SK-N-MC (cell line): ENCODE measurements around the gene CD300E.
"Not testable (repeated sequence)": the region's sequence is repeated elsewhere in the genome, so short reads cannot be mapped to it uniquely, and the experiment has no call there.

Experiments used
- DNase-seq: peaks from one replicate; pipeline ENCODE4 v3.0.0-alpha.2; 2011; ENCODE audit warnings: low read depth, low spot score
- H3K27ac ChIP-seq: fragments of 200-600 bp; sonication (generic); 2 replicates; pipeline ENCODE4 v1.5.1; 2016; ENCODE audit warnings: mixed run types
- H3K36me3 ChIP-seq: fragments of 200-600 bp; sonication (generic); 2 replicates; pipeline ENCODE4 v1.6.1; 2017; ENCODE audit warnings: antibody characterized with exemption, low read length, mixed read lengths; ENCODE audit not compliant: insufficient read depth
- H3K4me3 ChIP-seq: fragments of 200-600 bp; sonication (generic); 2 replicates; pipeline ENCODE4 v1.5.1; 2016
- H3K9ac ChIP-seq: fragments of 200-600 bp; sonication (generic); 2 replicates; pipeline ENCODE4 v1.8.0; 2017; ENCODE audit warnings: mixed run types, mixed read lengths; ENCODE audit not compliant: insufficient read length
- H3K9me3 ChIP-seq: fragments of 200-600 bp; sonication (generic); 2 replicates; pipeline ENCODE4 v1.6.1; 2017; ENCODE audit warnings: low read depth, mild to moderate bottlenecking, antibody characterized with exemption, low read length, moderate library complexity, mixed read lengths
- EZH2 ChIP-seq: fragments of 200-600 bp; sonication (generic); IDR thresholded peaks from one replicate; pipeline ENCODE4 v1.6.1; 2017; ENCODE audit warnings: antibody characterized with exemption
- FOXP2 ChIP-seq: optimal IDR thresholded peaks from 2 replicates; pipeline ENCODE3; 2011; ENCODE audit warnings: mild to moderate bottlenecking, moderate library complexity; ENCODE audit not compliant: insufficient read depth; ENCODE audit errors: extremely low read length, control extremely low read depth
- POLR2AphosphoS5 ChIP-seq: IDR thresholded peaks from 2 replicates; pipeline ENCODE4 v1.6.1; 2012; ENCODE audit warnings: mild to moderate bottlenecking, low read depth, low read length, borderline replicate concordance

CD300E gene

DNA sequence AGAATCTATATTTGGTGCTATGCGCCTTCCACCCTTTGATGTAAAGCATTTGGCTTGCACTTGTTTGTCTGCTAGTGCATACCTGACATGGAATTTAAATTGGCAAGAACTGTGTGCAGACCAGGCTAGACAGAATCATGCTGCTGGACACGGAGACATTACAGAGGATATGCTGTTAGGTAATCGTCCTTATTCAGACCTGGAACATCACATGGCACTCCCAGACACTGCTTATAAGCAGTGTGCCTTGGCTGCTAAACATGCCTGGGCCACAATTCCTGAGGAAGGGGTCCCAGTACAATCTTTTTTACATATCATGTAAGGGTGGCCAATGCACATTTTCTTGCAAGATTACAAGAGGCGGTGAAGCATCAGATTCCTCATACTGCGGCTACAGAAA, 37.8 kb downstream of the CD300E start:
- Histone ChIP-seq H3K36me3 (no peaks in the 10 kb centered on the region), H3K9ac (no peak overlapping the region), H3K9me3 (no peaks in the 10 kb centered on the region), H3K4me3 (no peak overlapping the region), H3K27ac (no peak overlapping the region)
- no peak for TF ChIP-seq POLR2AphosphoS5
- TF ChIP-seq FOXP2 = no peak
- TF ChIP-seq EZH2 = no peak
- no peak for DNase-seq

DNA sequence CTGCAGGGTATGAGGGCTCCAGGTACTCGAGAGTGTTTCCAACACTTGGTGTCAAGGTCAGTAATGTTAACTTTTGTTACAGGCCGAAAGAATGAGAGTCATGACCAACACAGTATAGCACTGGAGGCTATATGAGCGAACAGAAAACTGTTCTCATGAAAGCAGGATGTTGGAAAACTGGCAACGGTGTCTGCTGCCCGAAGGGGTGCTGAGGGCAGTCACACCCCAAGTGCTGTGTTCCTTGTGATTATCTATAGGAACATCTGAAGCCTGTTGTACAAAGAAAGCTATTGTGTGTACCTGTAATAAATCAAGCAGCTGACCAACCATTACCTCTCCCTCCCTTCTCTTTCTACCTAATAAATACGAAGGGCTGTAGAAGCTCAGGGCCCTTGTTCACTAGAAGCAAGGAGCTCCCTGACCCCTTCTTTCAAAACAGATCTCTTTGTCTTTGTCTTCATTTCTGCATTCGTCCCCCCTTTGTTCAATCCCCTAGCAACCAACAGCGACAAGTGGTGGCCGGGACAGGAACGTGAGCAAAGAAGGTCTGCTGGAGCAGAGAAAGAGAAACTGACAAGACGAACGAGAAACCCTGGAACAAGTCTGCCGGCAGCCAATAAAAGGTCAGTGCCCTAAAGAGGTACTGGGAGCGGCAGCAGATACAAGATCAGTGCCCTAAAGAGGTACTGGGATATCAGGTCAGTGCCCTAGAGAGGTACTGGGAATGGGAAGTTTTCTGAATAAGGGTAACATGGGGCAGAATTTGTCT, 39.1 kb downstream of the CD300E start:
- TF ChIP-seq EZH2 = no peak
- no peak for TF ChIP-seq FOXP2
- no peak for TF ChIP-seq POLR2AphosphoS5
- Histone ChIP-seq H3K27ac (no peak overlapping the region), H3K4me3 (no peak overlapping the region), H3K9ac (no peak overlapping the region), H3K36me3 (no peaks in the 10 kb centered on the region), H3K9me3 (no peaks in the 10 kb centered on the region)
- DNase-seq = no peak

DNA sequence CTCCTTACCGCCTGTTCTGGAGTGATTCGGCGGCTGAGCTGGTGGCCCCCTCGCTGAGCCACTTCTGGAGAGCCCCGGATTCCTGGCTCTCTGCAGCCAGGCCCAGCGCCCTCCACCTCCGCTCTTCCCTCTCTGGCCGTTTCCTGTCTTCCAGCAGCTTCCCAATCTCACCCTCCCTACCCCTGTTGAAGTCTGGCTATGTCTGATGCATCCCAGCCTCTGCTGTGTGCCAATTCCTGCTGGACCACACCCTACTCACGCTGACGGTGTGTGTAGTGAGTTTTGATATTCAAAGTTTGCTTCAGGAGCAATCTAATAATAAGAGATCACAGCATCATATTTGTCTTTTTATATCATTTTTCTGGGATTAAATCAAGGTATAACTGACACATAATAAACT, 40.9 kb downstream of the CD300E start:
- H3K9me3 ChIP-seq = no peaks in the 10 kb centered on the region
- TF ChIP-seq FOXP2 = no peak
- TF ChIP-seq POLR2AphosphoS5 = no peak
- no peak for TF ChIP-seq EZH2
- no peak for DNase-seq
- H3K36me3 ChIP-seq = no peaks in the 10 kb centered on the region
- H3K27ac ChIP-seq = no peak overlapping the region
- H3K4me3 ChIP-seq = no peak overlapping the region
- no peak overlapping the region for H3K9ac ChIP-seq

DNA sequence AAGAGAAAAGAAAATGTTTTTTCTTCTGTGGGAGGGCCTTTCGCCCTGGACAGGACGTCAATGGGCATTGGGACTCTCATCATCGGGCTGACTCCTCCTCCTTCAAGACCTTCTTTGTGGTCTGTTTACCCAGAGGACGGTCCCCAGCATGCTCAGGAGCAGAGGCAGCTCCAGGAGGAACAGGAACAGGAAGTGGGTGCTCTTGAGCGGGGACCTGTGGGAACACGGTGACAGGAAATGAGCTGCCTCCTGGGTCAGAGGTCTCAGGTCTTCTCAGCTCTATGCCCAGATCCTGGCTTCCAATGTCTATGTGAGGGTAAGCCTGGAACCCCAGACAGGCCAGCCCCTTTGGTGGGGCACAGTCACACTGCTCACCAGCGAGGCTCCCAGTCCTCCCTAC, 43.6 kb downstream of the CD300E start:
- Histone ChIP-seq H3K9me3 (no peaks in the 10 kb centered on the region), H3K4me3 (no peak overlapping the region), H3K36me3 (no peaks in the 10 kb centered on the region), H3K9ac (no peak overlapping the region), H3K27ac (no peak overlapping the region)
- DNase-seq = no peak
- TF ChIP-seq EZH2 (no peak), FOXP2 (no peak), POLR2AphosphoS5 (no peak)

DNA sequence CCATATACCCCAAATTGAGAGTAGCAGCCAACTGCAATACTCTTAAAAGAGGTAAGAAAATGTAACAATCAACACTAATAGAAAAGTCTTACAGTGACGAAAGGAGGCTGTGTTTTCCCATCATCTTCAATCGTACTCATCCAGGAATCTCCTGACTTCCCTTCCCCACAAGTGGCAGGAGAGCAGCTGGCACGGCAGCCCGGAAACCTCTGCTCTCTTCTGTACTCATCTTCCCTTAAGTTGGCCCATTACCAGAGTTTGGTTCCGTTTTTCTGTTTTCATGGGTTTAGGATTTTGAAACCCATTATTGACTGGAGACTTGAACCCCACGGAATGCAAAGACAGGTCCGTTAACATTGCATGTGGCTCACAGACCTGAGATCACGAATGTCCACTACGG, 44.6 kb downstream of the CD300E start:
- no peak overlapping the region for H3K4me3 ChIP-seq
- no peak overlapping the region for H3K9ac ChIP-seq
- no peak overlapping the region for H3K27ac ChIP-seq
- TF ChIP-seq POLR2AphosphoS5 (no peak), EZH2 (no peak), FOXP2 (no peak)
- H3K36me3 ChIP-seq = no peaks in the 10 kb centered on the region
- no peaks in the 10 kb centered on the region for H3K9me3 ChIP-seq
- no peak for DNase-seq

DNA sequence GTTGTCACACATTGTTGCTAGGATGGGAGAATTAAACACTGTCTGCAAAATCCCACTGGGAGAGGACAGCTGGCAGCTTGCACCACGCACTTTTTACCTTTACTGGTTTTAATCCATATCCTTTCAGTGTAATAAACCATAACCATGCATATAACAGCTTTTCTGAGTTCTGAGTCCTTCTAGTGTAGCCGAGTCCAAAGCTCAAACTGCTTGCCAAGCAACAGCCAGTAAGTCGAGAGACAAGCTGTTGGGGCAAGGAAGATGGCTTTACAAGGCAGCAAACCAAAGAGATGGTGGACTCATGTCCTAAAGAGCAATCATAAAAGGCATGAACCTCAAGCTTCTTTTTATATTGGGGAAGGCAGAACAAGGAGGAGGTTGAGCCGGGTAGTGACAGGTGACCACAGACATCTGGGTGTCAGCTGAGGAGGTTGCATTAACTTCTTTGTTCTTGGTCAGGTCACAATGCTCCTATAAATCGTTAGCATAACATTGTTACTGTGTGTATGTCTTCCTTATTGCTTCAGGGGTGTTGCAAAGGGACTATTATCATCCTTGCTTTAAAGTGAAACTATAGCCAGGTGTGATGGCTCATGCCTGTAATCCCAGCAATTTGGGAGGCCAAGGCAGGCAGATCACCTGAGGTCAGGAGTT, 48.9 kb downstream of the CD300E start:
- no peak overlapping the region for H3K27ac ChIP-seq
- no peak overlapping the region for H3K9ac ChIP-seq
- TF ChIP-seq POLR2AphosphoS5 = no peak
- no peak for TF ChIP-seq EZH2
- TF ChIP-seq FOXP2 = no peak
- H3K36me3 ChIP-seq = no peaks in the 10 kb centered on the region
- no peak overlapping the region for H3K4me3 ChIP-seq
- DNase-seq = no peak
- H3K9me3 ChIP-seq = no peaks in the 10 kb centered on the region

DNA sequence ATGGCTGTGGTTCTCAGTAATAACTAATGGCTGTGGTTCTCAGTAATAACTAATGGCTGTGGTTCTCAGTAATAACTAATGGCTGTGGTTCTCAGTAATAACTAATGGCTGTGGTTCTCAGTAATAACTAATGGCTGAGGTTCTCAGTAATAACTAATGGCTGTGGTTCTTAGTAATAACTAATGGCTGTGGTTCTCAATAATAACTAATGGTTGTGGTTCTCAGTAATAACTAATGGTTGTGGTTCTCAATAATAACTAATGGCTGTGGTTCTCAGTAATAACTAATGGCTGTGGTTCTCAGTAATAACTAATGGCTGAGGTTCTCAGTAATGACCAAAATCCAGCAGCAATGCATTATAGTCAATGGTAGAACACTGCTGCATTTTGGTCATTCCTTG, 49.9 kb downstream of the CD300E start:
- H3K27ac ChIP-seq, H3K36me3 ChIP-seq, H3K9me3 ChIP-seq, H3K9ac ChIP-seq, DNase-seq, H3K4me3 ChIP-seq: not testable (repeated sequence)

DNA sequence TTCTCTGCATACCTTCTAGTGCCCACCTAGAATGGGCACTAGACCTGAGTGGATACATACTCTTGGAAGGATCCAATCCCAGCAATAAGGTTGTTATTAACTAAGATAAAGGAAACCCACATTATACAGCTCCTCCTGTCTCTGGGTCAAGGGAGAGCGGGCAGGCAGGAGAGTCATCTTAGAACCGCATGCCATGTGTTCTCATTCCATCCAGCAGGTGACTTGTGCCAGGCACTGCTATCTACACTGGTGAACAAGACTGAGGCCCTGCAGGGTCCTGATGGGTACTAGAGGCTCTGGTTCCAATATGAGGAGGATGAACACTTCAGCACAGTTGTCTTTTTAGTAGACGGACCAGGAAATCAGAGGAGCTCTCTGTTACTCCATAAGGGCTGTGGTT, 50.4 kb downstream of the CD300E start:
- H3K36me3 ChIP-seq = no peaks in the 10 kb centered on the region
- H3K9me3 ChIP-seq = no peaks in the 10 kb centered on the region
- DNase-seq = no peak
- TF ChIP-seq POLR2AphosphoS5 (no peak), FOXP2 (no peak), EZH2 (no peak)
- H3K4me3 ChIP-seq = no peak overlapping the region
- no peak overlapping the region for H3K9ac ChIP-seq
- no peak overlapping the region for H3K27ac ChIP-seq
